CMK (cell line): ENCODE data around the gene MAD1L1.
"Not testable (repeated sequence)": the region's sequence is repeated elsewhere in the genome, so short reads cannot be mapped to it uniquely, and the experiment has no call there.

Experiments used
- DNase-seq: peaks from one replicate; pipeline ENCODE4 v3.0.0-alpha.2; 2010; ENCODE audit warnings: low read depth

The MAD1L1 gene

DNA sequence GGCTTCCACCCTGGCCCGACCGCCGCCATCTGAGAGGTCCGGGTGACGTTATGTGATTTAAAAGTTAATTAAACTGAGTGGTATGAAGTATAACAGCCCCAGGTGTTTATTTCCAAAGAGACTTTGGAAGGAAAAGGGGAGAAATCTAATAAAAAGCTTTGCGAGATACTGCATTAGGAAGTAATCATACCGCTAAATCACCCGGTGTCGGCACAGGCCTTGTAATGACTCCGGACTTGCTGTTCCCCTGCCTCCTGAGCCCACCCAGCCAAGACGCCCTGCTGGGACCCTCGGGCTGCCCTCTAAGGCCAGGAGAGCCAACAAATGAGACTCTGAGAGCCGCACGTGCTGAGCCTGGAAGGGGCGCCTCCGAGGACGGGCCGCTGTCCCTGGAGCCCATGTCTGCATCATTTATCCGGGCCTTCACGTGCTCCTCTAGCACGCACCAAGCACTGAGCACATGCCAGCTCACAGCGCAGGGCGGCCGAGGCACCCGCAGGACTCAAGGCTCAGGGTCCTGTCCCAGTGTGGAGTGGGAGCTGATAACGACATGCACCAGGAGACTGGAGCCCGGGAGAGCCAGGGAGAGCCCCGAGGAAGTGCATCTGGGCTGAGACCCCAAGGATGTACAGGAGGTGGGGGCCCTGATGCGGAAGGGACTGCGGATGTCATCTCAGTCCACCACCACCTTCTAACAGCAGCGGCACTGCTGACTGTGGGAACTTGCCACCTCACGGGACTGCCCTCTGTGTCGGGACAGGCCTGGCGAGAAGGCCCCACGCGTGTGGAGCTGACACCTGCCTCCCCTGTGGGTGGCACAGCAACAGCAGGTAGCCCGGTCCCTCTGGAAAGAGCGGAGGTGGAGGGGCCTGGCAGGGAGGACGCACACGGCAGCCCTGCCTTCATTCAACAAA, 380.0 kb downstream of the MAD1L1 start:
- DNase-seq, result no peak

- no peak for DNase-seq
Measured at GRCh38 chr7:1851721-1852516, 380.8 kb downstream of the MAD1L1 start.

GRCh38 chr7:1850976-1851571, 381.7 kb downstream of the MAD1L1 start:
- no peak for DNase-seq

DNA sequence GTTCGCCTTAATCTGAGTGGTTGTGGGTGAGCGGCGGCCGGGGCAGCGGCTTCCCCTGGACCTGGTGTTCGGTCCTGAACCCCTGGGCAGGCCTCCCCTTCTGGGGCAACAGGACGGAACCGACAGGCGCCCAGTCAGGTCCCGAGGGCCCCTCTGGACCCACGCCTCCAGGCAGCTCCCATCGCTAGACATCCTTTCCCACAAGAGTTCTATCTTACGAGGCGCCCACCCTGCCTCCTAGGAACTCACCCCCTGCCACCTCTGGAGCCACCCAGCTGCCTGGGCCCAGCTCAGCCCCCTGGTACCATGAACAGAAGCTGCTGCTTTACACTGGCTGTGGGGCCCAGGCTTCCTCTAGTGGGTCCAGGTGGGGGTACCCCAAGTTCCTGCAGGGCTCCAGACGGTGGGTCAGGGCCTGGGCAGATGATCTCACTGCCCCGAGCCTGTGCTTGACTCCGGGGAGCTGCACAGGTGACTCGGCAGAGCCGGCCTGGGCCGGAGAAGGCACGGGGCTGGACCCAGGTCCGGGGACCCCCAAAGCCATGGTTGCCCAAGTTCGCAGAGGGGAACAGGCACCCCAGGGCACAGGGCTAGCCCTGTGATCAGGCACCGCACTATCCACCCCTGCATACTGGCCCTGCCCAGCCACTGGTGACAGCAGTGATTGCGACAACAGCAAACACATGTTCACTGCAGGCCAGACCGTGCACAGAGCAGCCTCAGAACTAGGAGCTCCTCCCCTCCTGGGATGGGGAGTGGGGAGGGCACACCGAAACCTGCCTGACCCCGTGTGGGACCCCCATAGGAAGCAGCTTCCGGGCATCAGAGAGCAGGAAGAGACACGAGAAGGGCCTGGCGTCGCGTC, 382.4 kb downstream of the MAD1L1 start:
- no peak for DNase-seq

DNA sequence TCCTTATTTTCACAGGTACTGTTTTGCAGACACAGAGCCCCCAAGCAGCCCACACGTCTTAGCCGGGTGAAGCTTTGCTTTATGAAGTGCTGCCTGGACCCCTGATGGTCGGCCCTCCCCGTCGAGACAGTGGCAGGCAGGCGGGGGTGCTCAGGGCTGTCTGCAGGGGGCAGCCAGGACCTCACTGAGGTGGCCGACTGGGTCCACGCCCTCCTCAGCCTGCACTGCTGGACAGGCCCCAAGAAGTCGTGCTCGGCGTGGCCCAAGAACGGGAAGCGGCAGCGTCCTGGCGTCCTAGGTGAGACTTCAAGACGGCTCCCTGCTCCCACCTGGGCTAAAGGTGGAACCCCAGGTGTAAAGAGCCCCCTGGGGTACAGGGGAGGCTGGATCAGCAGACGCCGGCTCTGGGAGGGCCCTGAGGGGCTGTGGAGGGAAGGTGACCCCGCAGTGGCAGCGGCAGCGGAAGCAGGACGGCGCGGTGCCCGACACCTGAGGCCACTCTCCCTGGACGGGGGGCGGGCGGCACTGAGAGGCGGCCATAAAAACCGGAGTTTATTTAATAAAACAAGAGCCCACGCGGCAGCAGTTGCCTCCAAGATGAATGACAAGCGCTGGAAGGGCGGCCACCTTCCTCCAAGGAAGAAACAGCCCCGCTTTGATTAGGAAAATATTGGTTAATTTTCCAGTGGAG, 383.2 kb downstream of the MAD1L1 start:
- no peak for DNase-seq

DNA sequence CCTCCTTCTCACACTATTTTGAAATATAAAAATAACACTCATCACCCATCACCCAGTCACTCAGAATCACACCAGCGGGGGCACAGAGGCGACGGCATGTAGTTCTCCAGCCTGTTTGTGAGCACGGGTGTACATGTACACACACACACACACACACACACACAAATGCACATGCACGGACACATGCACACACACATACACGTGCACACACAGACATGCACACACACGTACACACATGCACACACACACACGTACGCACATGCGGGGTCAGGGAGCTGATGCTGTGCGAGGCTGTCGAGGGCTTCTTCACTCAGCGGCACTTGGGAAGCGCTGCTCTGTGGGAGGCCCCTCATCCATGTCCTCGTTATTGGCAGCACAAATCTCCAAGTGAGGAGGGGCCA, 383.8 kb downstream of the MAD1L1 start:
- no peak for DNase-seq

GRCh38 chr7:1848013-1848640, 384.6 kb downstream of the MAD1L1 start:
- no peak for DNase-seq

- DNase-seq, result no peak
Measured at GRCh38 chr7:1847260-1848001, 385.3 kb downstream of the MAD1L1 start.

GRCh38 chr7:1846331-1847065, 386.2 kb downstream of the MAD1L1 start:
- DNase-seq, result no peak

- no peak for DNase-seq
Measured at GRCh38 chr7:1845536-1846311, 387.0 kb downstream of the MAD1L1 start.

DNA sequence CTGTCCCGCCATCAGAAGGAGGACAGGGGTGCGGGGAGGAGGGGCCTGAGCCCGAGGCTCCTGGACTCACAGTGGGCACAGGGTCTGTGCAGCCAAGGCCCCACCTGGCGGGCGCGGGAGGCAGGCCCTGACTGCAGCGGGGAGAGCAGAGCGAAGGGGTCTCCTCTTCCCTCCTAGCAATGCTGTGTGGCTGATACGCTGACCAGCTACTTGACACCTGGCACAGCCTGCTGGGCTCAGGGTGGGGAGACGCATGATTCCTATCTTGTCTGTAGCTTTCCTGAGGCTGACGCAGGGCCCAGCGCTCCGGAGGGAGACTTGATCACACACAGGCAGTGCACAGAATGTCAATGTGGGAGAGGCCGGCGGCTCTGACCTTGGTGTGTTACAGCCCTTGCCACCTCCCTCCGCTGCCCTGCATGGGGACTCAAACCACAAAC, 387.8 kb downstream of the MAD1L1 start:
- no peak for DNase-seq

GRCh38 chr7:1844336-1844950, 388.3 kb downstream of the MAD1L1 start:
- no peak for DNase-seq

DNA sequence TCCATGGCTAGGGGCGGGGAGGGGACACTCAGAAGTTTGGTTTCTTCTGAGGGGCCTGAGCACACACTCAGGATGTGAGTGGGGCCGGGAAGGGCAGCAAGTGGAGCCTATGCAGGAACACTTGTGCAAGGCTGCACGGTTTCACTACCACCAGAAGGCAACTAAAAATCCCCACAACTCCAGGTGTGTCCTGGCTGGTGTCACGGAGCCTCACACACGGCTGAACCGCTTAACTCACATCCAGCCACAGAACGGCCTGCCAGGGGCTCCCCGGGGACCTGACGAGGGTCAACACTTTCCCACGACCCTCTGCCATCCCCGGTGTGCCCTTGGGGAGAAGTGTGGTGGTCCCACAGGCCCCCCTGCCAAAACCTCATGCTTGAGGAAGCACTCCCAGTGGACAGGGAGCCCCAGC, 388.8 kb downstream of the MAD1L1 start:
- DNase-seq, result no peak

DNA sequence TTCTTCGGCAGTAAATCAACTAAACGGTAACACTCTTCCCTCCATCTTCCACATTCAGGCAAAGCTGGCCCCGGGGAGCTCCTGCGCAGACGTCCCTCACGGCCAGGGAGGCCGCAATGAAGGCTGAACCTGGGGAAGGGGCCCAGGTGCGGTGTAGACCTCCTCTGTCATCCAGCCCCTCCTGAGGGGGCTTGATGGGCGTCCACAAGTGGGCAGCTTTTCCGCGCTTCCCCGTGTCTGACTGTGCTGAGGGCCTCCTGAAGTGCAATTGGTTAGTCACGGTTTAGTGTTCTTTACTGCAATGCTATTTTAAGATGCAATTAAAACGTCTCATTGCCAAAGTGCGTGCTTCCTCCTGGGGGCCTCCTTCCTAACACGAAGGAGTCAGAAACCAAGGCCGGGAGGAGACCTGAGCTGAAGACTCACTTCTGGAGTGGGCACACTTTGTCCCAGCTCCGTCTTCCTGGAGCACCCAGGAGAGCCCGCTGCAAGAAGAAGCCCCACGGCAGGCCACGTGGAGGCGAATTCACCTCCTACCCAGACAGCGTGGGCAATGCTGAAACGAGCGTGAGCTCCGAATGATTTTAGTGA, 389.4 kb downstream of the MAD1L1 start:
- DNase-seq, result no peak

GRCh38 chr7:1842321-1843221, 390.2 kb downstream of the MAD1L1 start:
- no peak for DNase-seq

- DNase-seq, result not testable (repeated sequence)
Measured at GRCh38 chr7:1841286-1842021, 391.3 kb downstream of the MAD1L1 start.
